Ovary (tissue), 3 donors: Measurements from ENCODE around the gene STRN4.

Experiments used
- CTCF ChIP-seq, 3 donors: fragments of 450-650 bp in 2 of 3; fragments of 200-600 bp in 1 of 3; IDR thresholded peaks; one replicate each; pipeline versions ENCODE4 v1.5.1 to v1.8.0; 2016 to 2022; ENCODE audit warnings: antibody characterized with exemption in 3 of 3, mild to moderate bottlenecking in 1 of 3
- EP300 ChIP-seq: sonication (generic); formaldehyde crosslinking; IDR thresholded peaks from one replicate; pipeline ENCODE4 v1.6.1; 2017; ENCODE audit warnings: antibody characterized with exemption
- POLR2A ChIP-seq: fragments of 450-650 bp; IDR thresholded peaks from one replicate; pipeline ENCODE4 v1.6.1; 2017; ENCODE audit warnings: antibody characterized with exemption, mild to moderate bottlenecking, moderate library complexity
- donor health status: DM: no; HTN: no; CAD: no.

- TF ChIP-seq CTCF (IDR thresholded peaks at IDR 0.05) (no peak), POLR2A (no peak), EP300 (no peak)
Measured at GRCh38 chr19:46785980-46786235, 39.7 kb upstream of the STRN4 start.
